H1 (cell line): ENCODE measurements around the gene TEX29. TPM values are rescaled to one million over a fixed set of nuclear protein-coding genes. Genes with fewer than 3 reads are reported as not detected.

Source experiments
- CTCF ChIA-PET: fragments of 300-600 bp; sonication (Branson Sonifier 250); formaldehyde crosslinking; loops from one replicate; lab custom pipeline; 2021; ENCODE audit not compliant: partially characterized antibody; lab: Charles Lee
- POLR2A ChIA-PET: fragments of 300-600 bp; sonication (Branson Sonifier 250); formaldehyde crosslinking; loops from one replicate; lab custom pipeline; 2021; ENCODE audit warnings: inconsistent platforms; ENCODE audit not compliant: partially characterized antibody; lab: Charles Lee
- DNase-seq, 2 experiments: peaks; one replicate each; pipeline versions ENCODE4 v3.0.0 to v3.0.0-alpha.2; 2010 to 2022; ENCODE audit warnings: low spot score in 2 of 2, low read depth in 1 of 2, mixed read lengths in 1 of 2
- FAIRE-seq: peaks from 2 replicates; lab custom pipeline; 2011; peaks lifted over from hg19 to GRCh38; lab: Jason Lieb, UNC
- H2AFZ ChIP-seq: 2 replicates; pipeline ENCODE4 v1.8.1; 2012; ENCODE audit warnings: low read length, inconsistent platforms
- H2AK5ac ChIP-seq: 2 replicates; pipeline ENCODE4 v1.6.1; 2013; ENCODE audit warnings: low read depth, low read length
- H2BK120ac ChIP-seq: replicated peaks from 2 replicates; pipeline ENCODE3; 2013; ENCODE audit warnings: low read depth, low read length, inconsistent platforms
- H2BK12ac ChIP-seq: 2 replicates; pipeline ENCODE4 v1.6.1; 2013; ENCODE audit warnings: low read depth, low read length
- H2BK15ac ChIP-seq: 2 replicates; pipeline ENCODE4 v1.6.1; 2013; ENCODE audit warnings: low read length
- H2BK20ac ChIP-seq: 2 replicates; pipeline ENCODE4 v1.6.1; 2013; ENCODE audit warnings: low read length
- H2BK5ac ChIP-seq: 2 replicates; pipeline ENCODE4 v1.6.1; 2013; ENCODE audit warnings: low read depth, low read length
- H3K14ac ChIP-seq: 2 replicates; pipeline ENCODE4 v1.6.1; 2013; ENCODE audit warnings: inconsistent platforms; ENCODE audit not compliant: insufficient read length
- H3K18ac ChIP-seq: 2 replicates; pipeline ENCODE4 v1.6.1; 2013; ENCODE audit warnings: low read length; ENCODE audit errors: extremely low read depth
- H3K23ac ChIP-seq: 2 replicates; pipeline ENCODE4 v1.6.1; 2013; ENCODE audit warnings: inconsistent platforms; ENCODE audit not compliant: insufficient read length
- H3K23me2 ChIP-seq: 2 replicates; pipeline ENCODE4 v1.6.1; 2013; ENCODE audit warnings: low read depth, low read length
- H3K27ac ChIP-seq: 2 replicates; pipeline ENCODE4 v1.6.1; 2011; ENCODE audit warnings: low read depth, low read length, inconsistent platforms
- H3K27me3 ChIP-seq, 4 experiments: replicated peaks in 1 of 4; 1 replicate in 1 of 4; 2 replicates in 3 of 4; pipeline versions ENCODE4 v1.6.1 to v1.8.1; 2011 to 2013; ENCODE audit warnings: low read length in 3 of 4, mild to moderate bottlenecking in 3 of 4, inconsistent platforms in 2 of 4, mixed read lengths in 2 of 4, moderate library complexity in 1 of 4; ENCODE audit not compliant: control insufficient read depth in 3 of 4, insufficient read depth in 3 of 4; ENCODE audit errors: extremely low read depth in 1 of 4
- H3K36me3 ChIP-seq, 4 experiments: 2 replicates each; pipeline versions ENCODE4 v1.6.1 to v1.8.1; 2011 to 2013; ENCODE audit warnings: mild to moderate bottlenecking in 4 of 4, low read length in 3 of 4, moderate library complexity in 2 of 4, control low read depth in 1 of 4, inconsistent platforms in 1 of 4; ENCODE audit not compliant: insufficient read depth in 4 of 4, control insufficient read depth in 2 of 4
- H3K4ac ChIP-seq: replicated peaks from 2 replicates; pipeline ENCODE3; 2013; ENCODE audit warnings: low read length, low read depth, mixed read lengths, inconsistent platforms; ENCODE audit not compliant: insufficient read length
- H3K4me1 ChIP-seq, 4 experiments: replicated peaks in 1 of 4; 1 replicate in 1 of 4; 2 replicates in 3 of 4; pipeline versions ENCODE4 v1.6.1 to v1.8.1; 2011 to 2013; ENCODE audit warnings: low read length in 3 of 4, inconsistent platforms in 2 of 4, mixed read lengths in 1 of 4; ENCODE audit not compliant: insufficient read depth in 4 of 4, control insufficient read depth in 3 of 4
- H3K4me2 ChIP-seq, 2 experiments: 2 replicates each; pipeline versions ENCODE4 v1.6.1 to v1.8.1; 2011 to 2013; ENCODE audit warnings: low read depth in 2 of 2, low read length in 2 of 2, control low read depth in 1 of 2, inconsistent platforms in 1 of 2, mild to moderate bottlenecking in 1 of 2; ENCODE audit not compliant: insufficient read depth in 1 of 2
- H3K4me3 ChIP-seq, 4 experiments: fragments of 200-600, 300-600 bp in 1 of 4; sonication (generic), shearing (Covaris generic), sonication (Bioruptor Twin) in 1 of 4; 2 replicates each; pipeline versions ENCODE4 v1.5.1 to v1.8.1; 2011 to 2016; ENCODE audit warnings: low read length in 4 of 4, low read depth in 3 of 4, control low read depth in 2 of 4, inconsistent platforms in 2 of 4, mild to moderate bottlenecking in 2 of 4, mixed read lengths in 1 of 4, moderate library complexity in 1 of 4; ENCODE audit not compliant: insufficient read depth in 2 of 4; ENCODE audit errors: extremely low read depth in 1 of 4
- H3K56ac ChIP-seq: replicated peaks from 2 replicates; pipeline ENCODE3; 2013; ENCODE audit warnings: low read depth, mild to moderate bottlenecking, mixed read lengths, low read length, inconsistent platforms; ENCODE audit not compliant: insufficient read length
- H3K79me1 ChIP-seq: 2 replicates; pipeline ENCODE4 v1.6.1; 2013; ENCODE audit warnings: low read depth, low read length, control low read depth
- H3K79me2 ChIP-seq, 2 experiments: 2 replicates each; pipeline versions ENCODE4 v1.6.1 to v1.8.1; 2012 to 2013; ENCODE audit warnings: low read length in 2 of 2, mild to moderate bottlenecking in 2 of 2, inconsistent platforms in 1 of 2; ENCODE audit not compliant: insufficient read depth in 2 of 2, control insufficient read depth in 1 of 2
- H3K9ac ChIP-seq, 4 experiments: replicated peaks in 1 of 4; 1 replicate in 1 of 4; 2 replicates in 3 of 4; pipeline versions ENCODE4 v1.6.1 to v1.8.1; 2011 to 2013; ENCODE audit warnings: low read depth in 3 of 4, low read length in 3 of 4, control low read depth in 2 of 4, mild to moderate bottlenecking in 2 of 4, moderate library complexity in 2 of 4, inconsistent platforms in 1 of 4; ENCODE audit errors: extremely low read depth in 1 of 4
- H3K9me3 ChIP-seq, 2 experiments: 2 replicates each; pipeline versions ENCODE4 v1.6.1 to v1.8.1; 2012 to 2013; ENCODE audit warnings: mild to moderate bottlenecking in 2 of 2, moderate library complexity in 2 of 2, control low read depth in 1 of 2, inconsistent platforms in 1 of 2, low read depth in 1 of 2, low read length in 1 of 2, mixed read lengths in 1 of 2; ENCODE audit not compliant: insufficient read depth in 2 of 2
- H4K20me1 ChIP-seq, 2 experiments: replicated peaks in 1 of 2; 2 replicates each; pipeline versions ENCODE3 to v1.8.1; 2011 to 2013; ENCODE audit warnings: inconsistent platforms in 2 of 2, low read length in 2 of 2, mild to moderate bottlenecking in 1 of 2; ENCODE audit not compliant: insufficient read depth in 2 of 2, control insufficient read depth in 1 of 2
- H4K5ac ChIP-seq: 2 replicates; pipeline ENCODE4 v1.6.1; 2013; ENCODE audit warnings: low read length, low read depth, mixed read lengths, inconsistent platforms; ENCODE audit not compliant: insufficient read length
- H4K8ac ChIP-seq: 2 replicates; pipeline ENCODE4 v1.8.0; 2013; ENCODE audit warnings: mild to moderate bottlenecking, moderate library complexity, low read length, inconsistent platforms; ENCODE audit not compliant: insufficient read depth; ENCODE audit errors: extremely low read depth
- H4K91ac ChIP-seq: replicated peaks from 2 replicates; pipeline ENCODE3; 2013; ENCODE audit warnings: low read length, mixed read lengths, inconsistent platforms; ENCODE audit not compliant: insufficient read length
- BACH1 ChIP-seq: IDR thresholded peaks from 2 replicates; pipeline ENCODE4 v1.6.1; 2012; ENCODE audit warnings: low read length, improper control_type of control experiment
- CBX8 ChIP-seq: fragments of 300-800, 300-1000 bp; sonication (generic); IDR thresholded peaks from 2 replicates; pipeline ENCODE4 v1.7.1; 2016; ENCODE audit warnings: low read depth, low read length, borderline replicate concordance
- CREB1 ChIP-seq: IDR thresholded peaks from 2 replicates; pipeline ENCODE4 v1.6.1; 2012; ENCODE audit warnings: inconsistent platforms
- EZH2 ChIP-seq: fragments of 200-600 bp; sonication (generic); IDR thresholded peaks from 2 replicates; pipeline ENCODE4 v1.7.1; 2012; ENCODE audit warnings: low read depth, mild to moderate bottlenecking, moderate library complexity, low read length, inconsistent platforms; ENCODE audit not compliant: severe bottlenecking
- FOSL1 ChIP-seq: IDR thresholded peaks from 2 replicates; pipeline ENCODE4 v1.6.1; 2011; ENCODE audit warnings: mild to moderate bottlenecking, low read depth, low read length, moderate library complexity; ENCODE audit not compliant: insufficient read depth
- MAFK ChIP-seq: IDR thresholded peaks from 2 replicates; pipeline ENCODE4 v1.6.1; 2012; ENCODE audit warnings: low read depth, mild to moderate bottlenecking, improper control_type of control experiment, low read length
- MAX ChIP-seq: IDR thresholded peaks from 2 replicates; pipeline ENCODE4 v1.6.1; 2012; ENCODE audit warnings: inconsistent platforms
- NANOG ChIP-seq: IDR thresholded peaks from 2 replicates; pipeline ENCODE4 v1.6.1; 2011; ENCODE audit warnings: low read length, low read depth, mild to moderate bottlenecking, inconsistent platforms; ENCODE audit not compliant: insufficient read depth, poor library complexity, severe bottlenecking
- POLR2A ChIP-seq, 2 experiments: IDR thresholded peaks; 1 replicate in 1 of 2; 2 replicates in 1 of 2; pipeline ENCODE4 v1.6.1; 2011; ENCODE audit warnings: low read depth in 2 of 2, low read length in 2 of 2, mild to moderate bottlenecking in 2 of 2; ENCODE audit errors: control extremely low read depth in 1 of 2
- RAD21 ChIP-seq, 2 experiments: IDR thresholded peaks in 1 of 2; conservative IDR thresholded peaks in 1 of 2; 2 replicates each; pipeline ENCODE4 v1.6.1; 2011; ENCODE audit warnings: low read depth in 2 of 2, low read length in 2 of 2, improper control_type of control experiment in 1 of 2, inconsistent platforms in 1 of 2, mild to moderate bottlenecking in 1 of 2, moderate library complexity in 1 of 2
- SP2 ChIP-seq: IDR thresholded peaks from 2 replicates; pipeline ENCODE4 v1.6.1; 2012; ENCODE audit warnings: mild to moderate bottlenecking, low read length, inconsistent platforms
- SUZ12 ChIP-seq: fragments of 200-600 bp; sonication (generic); IDR thresholded peaks from 2 replicates; pipeline ENCODE4 v1.6.1; 2012; ENCODE audit warnings: mild to moderate bottlenecking, inconsistent platforms, low read length, moderate library complexity, mixed read lengths
- TAF7 ChIP-seq: optimal IDR thresholded peaks from 2 replicates; pipeline ENCODE3; 2011; ENCODE audit warnings: low read depth, mild to moderate bottlenecking, inconsistent platforms, low read length, moderate library complexity, borderline replicate concordance
- TCF12 ChIP-seq: IDR thresholded peaks from 2 replicates; pipeline ENCODE4 v1.6.1; 2011; ENCODE audit warnings: low read depth, mild to moderate bottlenecking, low read length
- YY1 ChIP-seq: IDR thresholded peaks from 2 replicates; pipeline ENCODE4 v1.6.1; 2011; ENCODE audit warnings: low read depth, mild to moderate bottlenecking, low read length
- WGBS, 2 experiments: shearing (Covaris generic) in 1 of 2; methylation state at CpG; one replicate each; pipeline versions ENCODE4 v1.1.6 to v1.1.7; 2013 to 2015; ENCODE audit warnings: low lambda C conversion rate in 2 of 2, mixed read lengths in 2 of 2, inconsistent platforms in 1 of 2, low coverage in 1 of 2, missing lambda C conversion rate in 1 of 2; ENCODE audit not compliant: insufficient replicate concordance in 2 of 2, insufficient coverage in 1 of 2, insufficient read length in 1 of 2; ENCODE audit errors: extremely low coverage in 1 of 2, missing lambda C conversion rate in 1 of 2; 5-methylcytosine and 5-hydroxymethylcytosine counted together
- polyA plus RNA-seq, 7 experiments: library from polyadenylated mRNA; depleted of rRNA in 3 of 7; stranded (reverse) in 5 of 7; unstranded in 2 of 7; fragments of >200 nt in 5 of 7; fragments of 200-250 nt in 2 of 7; gene quantifications; 1 replicate in 5 of 7; 2 replicates in 1 of 7; 4 replicates in 1 of 7; pipeline versions ENCODE4 v1.2.1 to v1.2.3, GENCODE V29; 2011 to 2013; ENCODE audit warnings: missing spikeins in 2 of 7, mixed read lengths in 2 of 7
- total RNA-seq: library from RNA; stranded (reverse); fragmentation: NEBNext Ultra II Directional; extraction: Animal tissue kit (Norgen Biotek cat#: 25700); gene quantifications from 2 replicates; pipeline ENCODE4 v1.2.1, GENCODE V29; 2021

Gene TEX29
- total and polyA plus RNA-seq, 2 of the 8 experiments (the other 6 are each of a cell fraction or from before 2014, with no cell fraction given) = 0.08 TPM; not detected in 1

DNA sequence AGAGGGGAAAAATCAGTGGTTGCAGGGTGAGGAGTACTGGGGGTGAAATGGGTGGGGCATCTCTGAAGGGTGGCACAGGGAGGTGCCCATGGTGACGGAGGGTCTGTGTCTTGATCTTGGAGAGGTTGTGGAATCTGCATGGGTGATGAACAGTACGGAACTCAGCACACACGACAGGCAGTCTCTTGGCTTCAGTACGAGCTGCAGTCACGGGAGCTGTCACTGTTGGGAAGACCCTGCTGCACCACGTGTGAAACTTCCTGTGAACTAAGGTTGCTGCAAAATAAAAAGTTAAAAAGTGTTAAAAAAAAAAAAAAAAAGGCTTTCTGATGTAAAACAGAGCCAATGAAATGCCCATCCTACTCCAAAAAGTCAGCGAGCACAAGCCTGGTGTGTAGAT lies 34.3 kb downstream of the TEX29 start:
- Histone ChIP-seq H2AFZ (no peak overlapping the region), H3K4me1 (peaks cover 0 to 5% (median 4%) of the 10 kb centered on the region in 4 experiments; a peak in 5 of 7 replicates), H2BK5ac (no peak overlapping the region), H3K4ac (no peak overlapping the region), H2AK5ac (no peak overlapping the region), H4K8ac (no peak overlapping the region), H3K27ac (no peak overlapping the region), H2BK15ac (no peak overlapping the region), H3K56ac (no peak overlapping the region), H4K91ac (no peak overlapping the region), H2BK20ac (no peak overlapping the region), H3K9ac (no peak overlapping the region), H3K9me3 (no peaks in the 10 kb centered on the region), H3K4me2 (no peak overlapping the region), H4K20me1 (no peaks in the 10 kb centered on the region), H2BK12ac (no peak overlapping the region), H2BK120ac (no peak overlapping the region), H3K79me1 (no peaks in the 10 kb centered on the region), H3K36me3 (no peaks in the 10 kb centered on the region), H3K4me3 (no peak overlapping the region), H3K27me3 (no peaks in the 10 kb centered on the region; a peak in 1 of 7 replicates), H3K23ac (no peak overlapping the region), H3K18ac (no peak overlapping the region), H4K5ac (no peak overlapping the region), H3K79me2 (no peaks in the 10 kb centered on the region), H3K23me2 (peaks cover 3% of the 10 kb centered on the region; the same call in 1 of the 2 replicates), H3K14ac (no peak overlapping the region)
- POLR2A ChIA-PET = no interaction called here
- FAIRE-seq (no peak), DNase-seq (no peak)
- WGBS, 2 experiments = 89% methylated on average over 7 of the region's 7 CpGs; no CpG with 5 or more reads in 1 of the 2 experiments
- CTCF ChIA-PET = interaction anchor here (1.1 to 1.8 kb wide), 2 partner anchors 10 to 57 kb away, joined by 3 to 7 read pairs; no protein-coding TSS in a partner anchor
- TF ChIP-seq CBX8 (no peak), MAX (no peak), SP2 (no peak), YY1 (no peak), MAFK (no peak), CREB1 (no peak), TCF12 (no peak), FOSL1 (no peak), BACH1 (no peak), POLR2A (IDR thresholded peaks at IDR 0.05; ENCODE audit: control extremely low read depth in 1 of 2, low read depth in 2 of 2, low read length in 2 of 2) (no peak), RAD21 (IDR thresholded peaks at IDR 0.05 in 1 of 2, conservative IDR thresholded peaks at IDR 0.05 in 1 of 2; ENCODE audit: low read depth in 2 of 2, low read length in 2 of 2) (no peak), EZH2 (no peak), SUZ12 (no peak), NANOG (no peak), TAF7 (no peak)
